UCSD-AML1 (cell line): ENCODE results near the gene ZNF438.

Experiments
- DNase-seq: peaks from one replicate; lab custom pipeline; 2025; ENCODE audit not compliant: unreplicated experiment; lab: John Stamatoyannopoulos, UW

ZNF438 gene

DNA sequence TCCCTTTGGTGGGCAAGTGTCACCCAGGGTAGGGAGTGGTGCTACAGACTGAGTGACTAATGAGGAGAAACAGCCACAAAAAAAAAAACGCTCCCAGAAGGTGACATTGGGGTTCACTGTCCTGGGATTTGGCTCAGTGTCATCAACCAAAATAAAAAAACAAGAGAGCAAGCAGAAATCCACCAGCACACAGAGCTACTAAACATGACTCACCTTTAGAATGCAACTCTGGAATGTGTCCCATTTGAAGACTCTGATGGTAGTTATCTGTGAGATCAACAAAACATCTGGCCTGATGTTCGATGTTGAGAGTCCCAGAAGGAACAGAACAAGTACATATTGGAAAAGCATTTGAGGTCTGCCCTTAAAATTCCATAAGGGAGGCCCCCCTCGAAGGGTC is 201.8 kb downstream of the ZNF438 start:
- no peak for DNase-seq

DNA sequence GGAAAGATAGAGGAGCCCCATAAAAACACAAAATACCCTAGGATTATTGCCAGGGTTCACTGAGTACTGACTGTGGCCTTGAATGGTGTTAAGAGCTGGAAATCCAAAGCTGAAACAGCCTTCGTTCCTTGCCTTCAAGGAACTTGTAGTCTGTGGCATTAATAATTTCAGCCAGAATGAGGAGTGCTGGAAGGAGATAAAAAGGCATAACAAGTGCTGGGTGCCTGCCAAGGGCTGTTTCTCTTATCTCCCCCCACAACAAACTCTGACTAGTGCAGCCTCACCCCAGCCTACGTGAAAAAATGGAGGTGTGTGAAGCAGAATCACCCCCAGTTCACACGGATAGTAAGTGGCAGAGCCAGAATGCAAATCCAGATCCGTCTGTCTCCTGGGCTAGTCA is 203.0 kb downstream of the ZNF438 start:
- no peak for DNase-seq

DNA sequence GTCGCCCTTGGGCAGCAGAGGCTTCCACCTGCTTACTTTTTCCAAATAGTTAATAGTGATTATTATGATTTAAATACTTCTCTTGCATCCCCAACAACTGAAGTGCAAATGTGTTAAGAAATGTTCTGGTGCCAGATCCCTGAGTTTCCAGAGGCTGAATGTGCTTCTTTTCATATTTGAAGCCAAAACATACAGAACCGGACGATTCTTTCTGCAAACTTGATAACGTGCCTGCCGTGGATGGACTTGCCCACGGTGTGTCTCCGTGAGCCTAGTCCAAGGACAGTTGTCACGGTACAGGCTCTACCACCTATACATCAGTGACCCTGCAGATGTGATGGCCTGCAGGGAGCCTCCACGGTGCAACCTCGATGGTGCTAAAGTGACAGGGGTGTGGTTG is 203.5 kb downstream of the ZNF438 start:
- no peak for DNase-seq

DNA sequence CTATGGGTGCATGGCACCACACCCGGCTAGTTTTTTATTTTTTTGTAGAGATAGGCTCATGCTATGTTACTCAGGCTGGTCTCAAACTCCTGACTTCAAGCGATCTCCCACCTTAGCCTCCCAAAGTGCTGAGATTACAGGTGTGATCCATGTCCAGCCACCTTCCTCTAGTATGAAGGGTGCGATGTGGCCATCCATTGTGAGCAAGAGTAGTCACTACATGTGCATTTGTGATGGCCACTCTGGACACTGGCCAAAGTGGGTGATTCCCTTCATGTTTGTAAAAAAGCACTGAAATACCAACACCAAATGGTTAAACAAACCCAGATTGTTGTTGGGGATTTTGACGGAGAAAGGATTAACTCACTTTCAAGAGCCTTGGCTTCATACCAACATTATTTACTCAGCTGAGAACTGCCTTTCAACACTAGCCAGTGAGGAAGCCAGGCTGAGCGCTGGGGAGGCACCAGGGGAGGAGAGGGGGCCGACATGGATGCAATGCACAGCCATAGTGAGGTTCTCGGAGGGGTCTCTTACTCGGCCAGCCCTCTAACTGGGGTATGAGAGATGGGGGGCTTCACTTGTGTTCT is 204.0 kb downstream of the ZNF438 start:
- no peak for DNase-seq

DNA sequence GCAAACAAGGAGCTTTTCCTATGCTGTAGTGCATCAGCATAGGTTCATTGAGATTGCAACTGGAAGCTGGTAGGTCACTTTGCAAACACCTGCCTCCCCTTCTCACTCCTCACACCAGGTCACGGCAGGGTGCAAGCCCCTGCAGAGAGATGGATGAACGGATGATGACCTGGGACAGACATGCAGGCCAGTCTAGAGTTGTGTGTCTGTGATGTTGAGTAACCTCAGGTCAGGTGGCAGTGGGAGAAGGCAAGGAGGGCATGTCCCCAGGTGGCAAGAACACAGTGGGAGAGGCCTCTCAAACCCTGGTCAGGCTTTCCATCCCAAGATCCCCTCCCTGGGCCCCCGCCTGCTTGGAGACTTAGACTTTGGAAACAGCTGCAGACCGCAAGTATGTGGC is 205.0 kb downstream of the ZNF438 start:
- DNase-seq = no peak

DNA sequence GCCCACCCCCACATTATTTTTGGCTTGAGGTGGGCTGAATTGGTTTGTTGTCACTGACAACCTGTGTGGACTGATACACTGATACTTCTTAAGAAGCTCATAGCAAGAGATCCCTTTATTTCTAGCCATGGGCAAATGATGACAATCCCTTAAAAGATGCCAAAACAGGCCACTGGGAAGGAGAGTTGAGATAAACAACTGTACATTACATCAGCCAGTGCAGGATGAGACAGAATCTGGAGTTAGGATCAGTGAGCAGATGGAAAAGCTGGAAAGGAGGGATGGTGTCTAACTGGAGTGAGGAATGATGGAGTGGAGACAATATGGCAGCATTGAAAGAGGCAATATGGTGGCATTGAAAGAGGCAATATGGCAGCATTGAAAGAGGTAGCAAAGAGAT is 206.2 kb downstream of the ZNF438 start:
- no peak for DNase-seq

DNA sequence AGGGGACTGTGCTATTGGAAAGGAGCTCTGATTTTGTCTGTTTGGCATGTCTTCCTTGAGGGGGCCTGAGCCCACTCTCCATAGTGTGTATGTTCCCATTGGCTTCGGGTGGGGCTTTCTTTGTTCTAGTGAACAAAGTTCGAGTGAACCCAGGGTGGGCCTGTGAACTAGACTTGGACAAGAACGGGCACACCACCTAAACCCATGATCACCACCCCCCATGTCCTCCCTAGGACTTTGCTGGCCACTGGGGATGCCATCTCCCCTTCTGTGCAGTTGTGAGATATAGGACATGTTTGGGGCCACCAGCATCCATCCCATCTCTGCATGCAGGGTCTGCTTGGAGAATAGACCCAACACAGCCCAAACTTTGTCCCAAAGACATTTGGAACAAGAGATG is 206.6 kb downstream of the ZNF438 start:
- no peak for DNase-seq

DNA sequence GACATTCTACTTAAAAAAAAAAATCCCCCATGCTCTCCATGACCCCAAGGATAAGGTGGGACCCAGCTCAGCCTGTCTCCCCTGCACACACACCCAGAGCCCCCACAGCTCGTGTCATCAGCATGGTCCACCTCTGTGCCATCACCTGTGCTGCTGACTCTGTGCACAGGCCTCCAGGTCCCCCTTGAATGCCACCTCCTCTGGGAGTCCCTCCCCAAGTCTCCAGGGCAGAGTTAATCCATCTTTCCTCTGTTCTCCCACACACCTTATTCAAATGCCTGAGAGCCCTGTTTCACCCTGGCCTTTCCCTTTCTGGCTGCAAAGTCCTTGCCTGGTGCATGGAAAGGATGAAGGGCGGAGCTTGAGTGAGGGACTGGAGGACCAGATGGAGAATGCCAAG is 208.0 kb downstream of the ZNF438 start:
- DNase-seq = no peak

DNA sequence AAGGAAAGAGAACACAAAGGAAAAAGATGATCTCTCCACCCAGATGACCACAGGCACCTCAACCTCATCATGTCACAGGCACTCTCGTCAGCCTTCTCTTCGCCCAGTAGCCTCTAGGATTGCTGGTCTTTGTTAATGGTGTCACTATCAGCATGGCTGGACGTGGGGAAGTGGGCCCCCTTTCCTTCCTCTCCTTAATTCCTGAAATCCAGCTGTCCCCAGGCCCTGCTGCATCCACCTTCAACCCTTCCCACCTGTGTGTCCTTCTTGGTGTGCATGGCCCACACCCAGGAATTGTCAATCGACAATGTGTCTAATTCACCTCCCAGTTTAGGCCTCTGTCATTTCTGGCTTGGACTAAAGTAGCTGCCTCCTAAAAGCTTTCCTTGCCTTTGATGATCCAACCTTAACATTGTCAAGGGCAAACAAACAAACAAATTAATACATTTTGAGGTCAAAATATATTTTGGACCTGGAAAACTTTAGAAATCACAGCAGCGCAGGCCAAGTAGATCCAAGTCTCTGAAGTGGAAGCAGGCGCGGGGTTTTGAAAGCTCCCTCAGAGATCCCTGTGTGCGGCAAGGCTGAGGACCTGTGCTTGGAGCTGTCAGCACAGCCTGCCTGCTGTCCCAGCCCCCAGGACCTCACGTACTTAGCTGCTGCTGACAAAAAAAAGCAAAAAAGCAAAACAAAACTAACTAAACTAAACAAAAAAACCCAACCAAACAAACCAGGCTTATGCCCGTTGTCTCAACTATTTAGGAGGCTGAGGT is 208.8 kb downstream of the ZNF438 start:
- DNase-seq = no peak

DNA sequence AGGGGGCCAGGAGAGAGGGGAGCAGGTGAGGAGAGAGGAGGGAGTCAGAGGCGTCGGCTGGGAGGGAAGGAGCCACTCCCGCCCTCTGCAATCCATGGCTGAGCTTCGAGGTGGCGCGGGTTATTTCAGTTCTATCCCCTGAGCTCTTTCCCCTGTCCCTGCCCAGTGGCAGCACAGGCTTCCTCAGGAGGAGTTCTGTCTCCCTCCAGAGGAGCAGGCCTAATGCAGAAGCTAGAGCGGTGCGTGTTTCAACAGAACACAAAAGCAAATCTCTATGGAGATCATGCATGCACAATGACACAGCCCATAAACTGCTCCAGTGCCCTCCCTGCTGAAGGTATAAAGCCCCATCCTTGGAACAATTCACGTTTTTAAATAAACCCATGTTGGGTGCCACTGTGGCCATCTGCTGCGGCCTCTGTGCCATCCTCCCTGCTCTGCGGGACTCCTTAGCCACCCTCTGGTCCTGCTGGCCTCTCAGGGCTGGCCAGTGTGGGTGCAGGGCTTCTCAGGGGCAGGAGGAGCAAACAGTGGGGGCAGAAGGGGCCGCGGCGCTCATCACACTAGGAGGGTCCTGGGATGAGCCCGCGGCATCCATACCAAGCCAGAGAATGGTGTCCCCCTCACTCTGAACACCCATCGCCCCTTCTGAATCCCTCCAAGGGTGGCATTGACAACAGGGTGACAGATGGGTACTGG is 209.5 kb downstream of the ZNF438 start:
- DNase-seq = no peak

DNA sequence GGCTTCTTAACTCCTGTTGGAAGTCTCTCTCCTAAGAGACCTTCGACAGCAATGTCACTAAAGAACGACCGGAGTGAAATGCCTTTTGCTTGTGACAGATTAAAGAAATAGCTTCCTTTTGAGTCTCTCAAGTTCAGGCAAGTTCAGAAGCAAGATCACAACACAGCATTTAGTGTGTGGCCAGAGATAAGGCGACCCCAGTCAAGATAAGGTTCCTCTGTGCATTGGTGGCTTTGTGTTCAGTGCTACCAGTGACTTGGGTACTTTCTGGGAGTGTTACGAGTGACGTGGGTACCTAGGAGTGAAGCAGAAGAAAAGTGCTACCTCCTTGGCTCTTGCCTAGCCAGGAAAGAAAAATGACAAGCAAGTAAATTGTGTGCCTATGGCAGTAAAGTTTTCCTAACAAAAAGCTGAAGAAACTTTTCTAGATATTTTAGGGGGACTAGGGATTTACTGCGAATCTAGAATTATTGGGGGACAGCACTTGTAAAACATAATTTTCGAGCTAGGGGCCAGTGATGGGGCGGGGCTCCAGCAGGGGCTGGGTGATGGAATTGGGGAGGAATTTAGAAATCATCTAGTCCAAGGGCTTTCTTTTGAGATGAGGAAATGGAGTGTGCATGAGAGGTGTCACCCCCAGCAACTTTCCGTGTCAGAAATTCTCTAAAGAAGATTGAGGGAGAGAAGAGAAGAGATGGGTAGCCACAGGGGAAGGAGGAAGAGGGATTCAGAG is 210.2 kb downstream of the ZNF438 start:
- DNase-seq = peak; percentile 32

DNA sequence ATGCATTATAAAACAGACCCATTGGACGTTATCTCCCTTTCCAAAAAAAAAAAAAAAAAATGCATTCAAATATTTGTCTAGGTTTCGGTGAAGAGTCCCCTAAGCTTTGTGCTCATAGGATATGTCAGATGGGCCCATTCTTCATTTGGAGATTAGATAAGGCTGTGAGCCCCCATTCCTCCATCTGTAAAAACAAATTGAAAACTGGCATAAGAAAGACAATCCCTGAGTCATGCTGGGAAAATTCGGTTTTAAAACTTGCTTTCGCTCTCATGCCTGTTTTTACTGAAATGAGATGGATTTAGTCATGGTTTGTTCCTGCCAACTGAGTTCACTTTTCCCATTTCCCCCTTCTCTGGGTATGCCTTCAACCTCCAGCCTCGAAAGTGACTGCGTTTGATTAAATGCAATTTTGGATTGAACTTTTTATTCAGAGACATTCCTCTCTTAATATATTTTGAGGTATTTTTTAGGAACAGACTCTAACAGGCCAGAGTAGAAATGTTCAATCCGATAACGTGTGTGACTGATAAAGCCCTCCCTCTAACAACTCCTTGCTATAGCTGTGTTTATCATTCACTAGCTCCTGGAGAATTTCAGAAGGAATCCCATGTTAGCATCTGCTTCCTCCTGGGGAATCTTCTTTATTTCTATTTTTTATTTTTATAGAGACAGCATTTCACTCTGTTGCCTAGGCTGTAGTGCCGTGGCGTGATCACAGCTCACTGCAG is 211.2 kb downstream of the ZNF438 start:
- DNase-seq = no peak

DNA sequence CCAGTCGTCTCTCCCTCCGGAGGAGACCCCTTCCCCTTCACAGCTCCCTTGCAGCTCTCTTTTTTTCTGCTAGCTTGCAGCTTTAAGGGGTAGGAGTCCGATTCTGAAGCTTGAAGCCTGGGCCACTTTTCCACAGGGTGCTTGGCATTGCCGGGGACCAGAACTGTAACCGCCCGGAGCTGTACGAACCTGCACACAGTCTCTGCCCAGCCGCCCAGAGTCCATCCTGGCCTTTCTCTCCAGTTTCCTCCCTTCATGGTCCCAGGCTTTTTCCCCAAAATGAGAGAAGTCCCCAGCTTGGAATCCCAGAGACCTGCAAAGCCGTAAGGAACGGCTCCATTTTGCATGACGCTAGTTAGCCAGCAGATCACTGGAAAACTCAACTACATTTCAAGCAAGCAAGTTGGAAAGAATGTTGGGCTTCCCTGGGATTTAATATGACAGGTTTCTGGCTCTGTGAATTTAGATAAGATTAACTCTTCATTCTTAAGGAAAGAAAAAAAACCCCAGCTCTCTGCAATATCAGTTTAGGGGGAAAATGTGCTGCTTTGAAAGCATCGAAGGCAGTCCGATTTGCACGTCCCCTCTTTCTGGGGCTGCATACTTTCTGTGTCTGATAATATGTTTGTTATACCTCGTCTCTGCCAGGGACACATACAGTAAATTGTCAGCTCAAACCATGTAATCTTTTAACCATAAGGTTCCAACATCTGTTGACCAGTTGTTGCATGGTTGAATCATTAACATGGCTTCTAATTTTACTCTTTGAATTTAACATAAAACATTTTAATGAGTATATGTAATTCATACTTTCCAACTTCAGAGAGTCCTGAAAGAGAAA is 212.1 kb downstream of the ZNF438 start:
- DNase-seq = no peak

DNA sequence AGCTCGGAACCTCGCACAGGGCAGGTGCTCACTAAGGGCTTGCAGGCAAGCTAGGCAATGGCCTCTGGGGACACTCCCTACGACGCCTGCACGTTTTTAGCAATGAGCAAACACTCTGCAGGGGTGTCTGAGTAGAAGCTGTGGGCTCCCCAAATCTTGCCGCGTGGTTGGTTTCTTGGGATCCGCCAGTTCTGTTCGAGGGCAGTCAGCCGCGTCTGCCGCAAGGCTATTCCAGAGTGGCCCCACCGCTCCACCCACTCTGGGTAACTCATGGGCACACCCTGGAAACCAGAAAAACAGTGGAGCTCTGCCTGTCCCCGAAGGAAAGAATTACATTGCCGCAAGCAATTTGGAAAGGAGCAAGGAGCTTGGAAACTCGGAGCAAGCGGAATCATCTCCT is 212.8 kb downstream of the ZNF438 start:
- no peak for DNase-seq

DNA sequence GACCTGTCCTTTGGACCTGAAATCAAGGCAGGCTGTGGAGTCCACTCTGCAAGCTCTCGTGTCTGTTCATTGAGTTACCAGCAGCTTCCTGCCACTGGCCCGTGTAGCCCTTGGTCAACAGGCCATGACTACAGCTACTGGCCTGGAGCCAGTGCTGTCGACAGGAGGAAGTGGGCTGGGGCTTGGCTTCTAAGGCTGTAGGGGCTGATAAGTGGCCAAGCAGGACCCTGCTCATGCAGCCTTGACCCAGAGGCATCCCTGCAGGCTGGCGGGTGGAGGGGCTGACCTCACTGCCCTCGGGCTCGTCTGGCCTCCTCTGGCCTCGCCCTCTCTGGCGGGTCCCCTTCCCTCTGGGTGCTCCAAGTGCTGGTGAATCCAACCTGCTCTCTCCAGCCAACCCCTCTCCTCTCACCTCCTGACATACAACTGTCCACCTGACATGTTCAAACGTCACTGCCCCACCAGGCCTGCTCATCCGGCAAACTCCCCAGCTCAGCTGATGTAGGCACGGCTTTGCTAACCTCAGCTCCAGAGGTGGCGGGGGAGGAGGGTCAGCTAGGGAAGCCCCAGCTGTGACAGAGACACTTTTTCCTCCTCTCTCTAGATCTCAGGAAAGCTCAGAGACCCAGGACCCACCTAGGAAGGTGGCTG is 213.5 kb downstream of the ZNF438 start:
- DNase-seq = peak; percentile 82

DNA sequence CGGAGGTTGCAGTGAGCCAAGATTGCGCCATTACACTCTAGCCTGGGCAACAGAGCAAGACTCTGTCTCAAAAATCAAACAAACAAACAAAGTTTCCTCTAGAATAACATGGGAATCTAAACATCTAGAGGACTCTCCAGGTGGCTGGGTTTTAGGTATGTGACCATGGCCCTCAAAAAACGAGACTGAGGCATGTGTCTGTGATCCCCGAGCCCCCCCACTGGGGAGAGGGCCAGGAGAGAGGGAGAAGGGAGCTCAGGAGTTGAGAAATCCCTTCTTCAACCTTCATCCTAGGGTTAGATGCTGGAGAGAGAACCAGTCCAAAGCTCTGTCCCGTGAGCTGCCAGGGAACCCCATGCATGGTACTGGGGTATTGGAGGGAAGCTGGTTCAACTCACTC is 214.1 kb downstream of the ZNF438 start:
- no peak for DNase-seq

DNA sequence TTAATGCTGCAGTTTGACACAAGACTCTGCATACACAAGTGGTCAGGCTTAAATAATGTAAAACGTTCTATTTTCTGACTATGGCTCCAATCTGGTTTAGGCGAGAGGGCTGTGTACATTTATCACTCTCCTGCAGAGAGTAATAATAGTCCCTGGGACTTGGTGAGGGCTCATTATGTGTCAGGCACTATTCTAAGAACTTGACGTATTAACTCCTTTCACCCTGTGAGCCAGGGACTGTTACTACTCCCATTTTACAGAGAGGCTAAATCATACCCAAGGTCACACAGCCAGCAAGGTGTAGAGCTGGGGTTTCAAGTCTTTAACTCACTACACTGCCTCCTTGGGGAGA is 214.9 kb downstream of the ZNF438 start:
- DNase-seq = no peak

DNA sequence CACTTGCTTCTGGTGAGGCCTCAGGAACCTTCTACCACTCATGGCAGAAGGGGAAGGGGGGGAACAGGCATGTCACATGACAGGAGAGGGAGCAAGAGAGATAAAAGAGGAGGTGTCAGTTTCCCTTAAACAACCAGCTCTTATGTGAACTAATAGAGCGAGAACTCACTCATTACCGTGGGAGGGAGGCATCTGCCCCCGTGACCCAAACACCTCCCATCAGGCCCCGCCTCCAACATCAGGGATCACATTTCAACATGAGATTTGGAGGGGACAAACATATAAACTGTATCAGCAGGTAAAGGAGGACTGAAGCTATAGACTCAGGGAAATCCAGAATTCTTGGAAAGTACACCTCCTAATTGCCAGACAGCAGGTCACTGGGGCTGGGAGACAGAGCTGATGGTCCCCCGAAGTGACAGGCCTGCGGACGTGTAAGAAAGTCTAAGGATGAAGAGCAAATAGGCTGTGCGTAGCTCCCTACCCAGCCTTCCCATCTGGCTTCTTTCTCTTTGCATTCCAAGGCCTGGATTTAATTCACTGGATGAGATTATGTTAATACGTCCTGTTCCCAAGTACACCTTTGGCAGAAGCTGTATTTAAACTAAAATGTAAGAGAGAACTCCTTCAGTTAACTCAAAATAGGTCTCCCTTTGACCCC is 215.4 kb downstream of the ZNF438 start:
- no peak for DNase-seq

DNA sequence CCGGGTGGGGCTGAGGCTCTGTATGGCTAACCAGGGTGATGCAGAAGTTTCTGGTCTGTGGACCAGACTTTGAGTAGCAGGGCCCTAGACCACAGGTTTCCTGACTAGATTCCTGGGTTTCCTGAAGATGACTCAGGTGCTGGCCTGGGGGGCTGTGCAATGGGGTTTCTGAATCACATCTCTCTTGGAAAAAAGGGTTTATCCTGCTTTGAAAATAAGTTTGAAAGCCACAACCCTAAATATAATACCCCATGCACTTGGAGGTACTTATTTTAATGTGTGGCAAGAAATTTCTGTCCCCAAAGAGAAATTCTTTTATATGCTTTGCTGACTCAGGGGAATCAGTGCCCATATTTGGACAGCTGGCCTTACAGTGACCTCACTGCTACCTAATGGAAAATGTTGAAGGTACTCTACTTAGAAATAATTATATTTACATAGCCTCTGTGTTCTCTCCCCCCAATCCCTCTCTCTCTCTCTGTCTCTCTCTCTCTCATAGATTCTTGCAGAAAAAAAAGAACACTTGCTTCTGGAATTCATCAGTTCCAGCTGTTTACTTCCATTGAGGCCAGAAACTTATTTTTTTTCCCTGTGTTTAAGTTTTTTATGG is 217.7 kb downstream of the ZNF438 start:
- DNase-seq = peak; percentile 47
